Endothelial cell of umbilical vein (primary cell): ENCODE results near the gene SUGCT.

Experiments
- CTCF ChIP-seq, 2 donors: IDR thresholded peaks; 1 replicate in 1 of 2; 2 replicates in 1 of 2; pipeline ENCODE4 v1.5.1; 2011; ENCODE audit warnings: low read length in 2 of 2, mild to moderate bottlenecking in 2 of 2, moderate library complexity in 2 of 2, control low read depth in 1 of 2, inconsistent platforms in 1 of 2, low read depth in 1 of 2; ENCODE audit not compliant: insufficient read depth in 1 of 2; ENCODE audit errors: extremely low read depth in 1 of 2
- EZH2 ChIP-seq: IDR thresholded peaks from 2 replicates; pipeline ENCODE4 v1.6.1; 2012; ENCODE audit warnings: borderline replicate concordance, low read depth, mild to moderate bottlenecking, moderate library complexity, low read length, inconsistent platforms; ENCODE audit not compliant: severe bottlenecking
- POLR2A ChIP-seq: IDR thresholded peaks from 2 replicates; pipeline ENCODE4 v1.6.1; 2012; ENCODE audit warnings: low read depth, mild to moderate bottlenecking, control low read depth, low read length

DNA sequence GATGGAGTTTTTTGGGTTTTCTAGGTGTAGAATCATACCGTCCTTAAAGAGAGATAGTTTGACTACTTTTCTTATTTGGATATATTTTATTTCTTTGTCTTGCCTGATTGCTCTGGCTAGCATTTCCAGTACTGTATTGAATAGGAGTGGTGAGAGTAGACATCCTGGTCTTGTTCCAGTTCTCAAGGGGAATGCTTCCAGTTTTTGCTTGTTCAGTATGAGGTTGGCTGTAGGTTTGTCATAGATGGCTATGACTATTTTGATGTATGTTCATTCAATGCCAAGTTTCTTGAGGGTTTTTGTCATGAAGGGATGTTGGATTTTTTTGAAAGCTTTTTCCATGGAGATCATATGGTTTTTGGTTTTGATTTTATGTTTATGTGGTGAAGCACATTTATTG is 676.9 kb downstream of the SUGCT start:
- TF ChIP-seq CTCF (IDR thresholded peaks at IDR 0.05; ENCODE audit: extremely low read depth in 1 of 2, insufficient read depth in 1 of 2, low read depth in 1 of 2, low read length in 2 of 2) (no peak), POLR2A (no peak), EZH2 (no peak)
